GM19372 (cell line): ENCODE data around the gene PIP4K2B.

ENCODE experiments used
- ATAC-seq: cut with Tn5 transposase; IDR thresholded peaks from one replicate; pipeline ENCODE4 v1.9.1; 2021; ENCODE audit warnings: mild to moderate bottlenecking, low read depth, moderate library complexity; ENCODE audit not compliant: unreplicated experiment

The PIP4K2B gene

GRCh38 chr17:38746004-38746848 lies 53.1 kb downstream of the PIP4K2B start:
- no peak for ATAC-seq

GRCh38 chr17:38745545-38745944 lies 53.8 kb downstream of the PIP4K2B start:
- no peak for ATAC-seq

- no peak for ATAC-seq
These were observed 55.7 kb downstream of the PIP4K2B start for GRCh38 chr17:38743556-38744171.

DNA sequence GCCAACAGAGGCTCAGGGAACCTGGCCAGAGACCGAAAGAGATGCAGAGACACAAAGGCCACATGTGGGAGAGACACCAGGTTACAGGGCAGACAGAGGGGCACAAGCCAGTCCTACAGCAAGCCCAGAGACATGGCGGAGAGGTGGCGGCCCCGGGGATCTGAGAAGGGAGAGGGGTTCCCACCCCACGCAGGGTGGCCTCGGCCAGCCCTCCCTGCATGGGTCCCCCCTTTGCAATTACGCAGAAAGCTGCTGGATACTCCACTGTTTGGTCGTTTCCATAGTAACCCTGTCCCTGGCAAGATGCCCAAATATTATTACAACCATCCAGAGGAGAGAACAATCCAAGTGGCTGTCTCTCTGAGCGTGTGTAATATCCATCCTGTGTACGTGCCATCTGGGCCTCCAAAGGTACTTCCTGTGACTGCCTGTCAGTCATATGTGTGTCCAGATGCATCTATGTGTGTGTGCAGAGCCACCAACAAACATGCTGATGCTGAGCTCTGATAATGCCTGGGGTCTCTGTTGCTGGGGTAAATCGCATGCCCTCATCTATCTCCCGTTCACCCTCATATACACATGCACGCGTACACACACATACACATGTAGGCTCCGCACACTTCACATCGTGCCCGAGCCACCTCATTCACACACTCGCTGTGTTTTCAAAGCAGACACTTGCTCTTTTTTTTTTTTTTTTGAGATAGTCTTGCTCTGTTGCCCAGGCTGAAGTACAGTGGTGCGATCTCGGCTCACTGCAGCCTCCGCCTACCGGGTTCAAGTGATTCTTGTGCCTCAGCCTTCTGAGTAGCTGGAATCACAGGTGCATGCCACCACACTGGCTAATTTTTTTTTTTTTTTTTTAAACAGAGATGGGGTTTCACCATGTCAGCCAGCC lies 56.7 kb downstream of the PIP4K2B start:
- no peak for ATAC-seq

- no peak for ATAC-seq
These were observed 57.4 kb downstream of the PIP4K2B start for GRCh38 chr17:38741921-38742410.

GRCh38 chr17:38741461-38741860 lies 57.9 kb downstream of the PIP4K2B start:
- ATAC-seq, result no peak

GRCh38 chr17:38740806-38741205 lies 58.5 kb downstream of the PIP4K2B start:
- ATAC-seq, result no peak

- no peak for ATAC-seq
These were observed 59.3 kb downstream of the PIP4K2B start for GRCh38 chr17:38740044-38740443.

DNA sequence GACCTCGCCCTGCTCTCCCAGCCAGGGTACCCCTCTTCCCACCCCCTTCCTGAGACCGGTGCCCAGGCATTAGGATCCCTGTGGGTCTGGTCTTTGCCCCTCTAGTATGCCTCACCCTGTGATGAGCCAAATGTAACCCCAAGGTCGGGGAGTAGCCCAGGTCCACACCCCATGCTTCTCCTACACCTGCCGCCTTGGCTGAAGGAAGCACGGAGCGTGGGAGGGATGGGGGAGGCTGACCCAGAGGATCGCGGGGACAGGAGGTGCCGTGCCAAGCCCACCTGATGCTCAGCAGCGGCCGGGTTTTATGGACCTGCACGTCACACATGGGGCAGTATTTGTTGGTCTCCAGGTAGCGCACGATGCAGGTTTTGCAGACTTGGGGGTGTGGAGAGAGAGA lies 60.1 kb downstream of the PIP4K2B start:
- no peak for ATAC-seq

GRCh38 chr17:38738686-38739085 lies 60.7 kb downstream of the PIP4K2B start:
- ATAC-seq, result no peak

DNA sequence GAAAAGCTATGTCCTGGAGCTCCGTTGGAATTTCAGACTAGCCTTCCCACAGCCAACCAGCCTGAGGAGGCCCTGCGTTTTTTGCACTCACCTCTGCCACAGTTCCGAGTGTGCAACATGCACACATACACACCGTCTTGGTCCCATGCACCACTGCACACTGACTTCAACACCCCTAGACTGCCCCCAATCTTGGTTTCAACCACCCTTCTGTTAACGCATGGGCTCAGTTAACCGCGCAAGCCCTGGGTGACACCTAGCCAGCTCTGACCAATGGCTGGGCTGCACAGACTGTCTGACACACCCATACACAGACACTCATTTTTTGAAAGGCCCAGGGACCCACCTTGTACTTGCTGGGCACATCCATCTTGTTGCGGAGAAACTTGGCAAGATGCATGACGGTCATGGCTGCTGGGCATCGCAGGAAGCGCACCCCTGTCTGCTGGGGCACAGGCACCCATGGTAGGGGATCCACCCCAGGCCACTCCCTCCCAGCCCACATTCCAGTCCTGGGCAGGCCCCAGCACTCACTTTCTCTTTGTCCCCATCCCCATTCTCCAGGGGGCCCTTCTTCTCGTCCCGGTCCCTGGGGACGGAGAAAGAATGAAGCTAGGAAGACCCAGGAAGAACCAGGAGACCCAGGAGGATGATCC lies 61.2 kb downstream of the PIP4K2B start:
- no peak for ATAC-seq

DNA sequence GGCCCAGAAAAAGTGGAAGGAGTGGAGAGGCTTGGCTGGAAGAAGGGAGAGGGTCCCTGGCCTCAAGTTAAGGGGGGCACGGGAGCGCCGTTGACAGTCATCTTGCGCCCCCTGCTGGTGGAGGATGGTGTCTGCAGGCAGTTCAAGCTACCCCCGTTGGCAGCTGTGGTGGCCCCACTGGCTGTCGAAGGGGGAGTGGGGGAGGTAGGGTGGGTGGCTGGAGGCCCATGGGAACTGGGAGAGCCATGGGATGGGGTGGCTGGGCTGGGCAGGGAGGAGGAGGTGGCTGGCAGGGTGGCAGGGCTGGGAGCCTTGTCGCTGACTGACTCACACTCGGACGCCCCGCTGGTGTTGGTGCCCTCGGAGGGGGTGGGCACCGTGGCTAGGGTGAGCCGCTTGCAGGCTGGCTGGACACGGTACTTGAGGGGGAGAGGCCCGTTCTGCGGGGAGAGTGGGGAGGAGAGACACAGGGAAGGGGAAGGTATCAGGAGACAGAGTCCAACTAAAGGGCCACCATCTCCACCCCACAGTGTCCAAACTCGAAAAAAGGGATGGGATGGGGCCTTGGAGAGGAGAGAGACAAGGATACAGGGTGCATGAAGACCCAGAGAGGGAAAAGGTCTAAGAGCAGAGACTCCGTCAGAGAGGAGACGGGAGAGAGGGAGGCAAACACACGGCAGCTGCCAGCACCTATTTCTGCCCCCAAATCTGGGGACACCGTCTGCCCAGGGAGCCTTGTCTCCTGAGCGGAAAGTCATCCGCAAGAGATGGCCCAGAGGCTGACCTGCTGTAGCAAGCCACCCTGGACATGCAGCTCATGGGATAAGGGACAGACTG lies 64.0 kb downstream of the PIP4K2B start:
- no peak for ATAC-seq

DNA sequence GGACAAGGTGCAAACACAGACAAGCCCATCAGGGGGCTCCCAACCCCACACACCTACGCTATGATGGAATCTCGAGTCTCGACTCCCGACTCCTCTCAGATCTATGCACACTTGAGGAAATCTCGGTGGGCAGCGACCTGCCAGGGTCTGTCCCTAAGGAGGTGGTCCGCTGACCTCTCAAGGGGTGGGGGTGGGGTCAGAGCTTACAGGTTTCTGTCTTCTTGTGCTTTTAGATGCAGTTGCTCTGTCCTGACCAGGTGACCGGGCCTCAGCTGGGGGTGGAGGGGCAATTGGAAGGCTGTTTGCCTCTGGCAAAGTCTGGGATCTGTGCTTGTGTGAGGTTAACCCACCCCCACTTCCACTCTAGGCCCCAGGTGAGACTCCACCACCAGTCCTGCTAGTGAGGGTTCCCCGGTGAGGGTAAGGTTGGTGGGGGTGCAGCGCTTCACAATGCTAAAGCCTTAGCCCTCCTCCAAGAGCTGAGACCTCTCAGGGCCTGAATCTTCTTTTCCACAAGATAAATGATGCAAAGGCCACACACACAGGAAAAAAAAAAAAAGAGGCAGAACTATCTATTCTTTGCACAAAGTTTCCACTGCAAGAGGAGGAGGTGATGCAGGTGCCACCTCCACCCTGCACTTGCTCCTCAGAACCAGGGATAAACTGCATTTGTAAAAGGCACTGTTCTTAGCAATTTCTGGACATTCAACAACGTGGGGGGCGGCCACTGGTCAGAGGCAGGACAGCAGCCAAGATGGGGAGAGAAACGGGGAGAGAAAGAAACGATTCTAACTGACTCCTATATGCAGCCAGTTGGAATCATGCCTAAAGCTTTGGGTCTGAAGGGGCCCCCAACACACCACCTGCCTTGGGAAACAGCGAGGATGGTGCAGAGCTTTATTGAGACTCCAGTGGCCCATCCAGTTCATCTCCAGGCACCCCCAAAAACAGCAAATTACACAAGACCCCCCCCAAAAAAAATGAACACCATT lies 65.1 kb downstream of the PIP4K2B start:
- no peak for ATAC-seq

GRCh38 chr17:38733282-38733981 lies 65.9 kb downstream of the PIP4K2B start:
- no peak for ATAC-seq

DNA sequence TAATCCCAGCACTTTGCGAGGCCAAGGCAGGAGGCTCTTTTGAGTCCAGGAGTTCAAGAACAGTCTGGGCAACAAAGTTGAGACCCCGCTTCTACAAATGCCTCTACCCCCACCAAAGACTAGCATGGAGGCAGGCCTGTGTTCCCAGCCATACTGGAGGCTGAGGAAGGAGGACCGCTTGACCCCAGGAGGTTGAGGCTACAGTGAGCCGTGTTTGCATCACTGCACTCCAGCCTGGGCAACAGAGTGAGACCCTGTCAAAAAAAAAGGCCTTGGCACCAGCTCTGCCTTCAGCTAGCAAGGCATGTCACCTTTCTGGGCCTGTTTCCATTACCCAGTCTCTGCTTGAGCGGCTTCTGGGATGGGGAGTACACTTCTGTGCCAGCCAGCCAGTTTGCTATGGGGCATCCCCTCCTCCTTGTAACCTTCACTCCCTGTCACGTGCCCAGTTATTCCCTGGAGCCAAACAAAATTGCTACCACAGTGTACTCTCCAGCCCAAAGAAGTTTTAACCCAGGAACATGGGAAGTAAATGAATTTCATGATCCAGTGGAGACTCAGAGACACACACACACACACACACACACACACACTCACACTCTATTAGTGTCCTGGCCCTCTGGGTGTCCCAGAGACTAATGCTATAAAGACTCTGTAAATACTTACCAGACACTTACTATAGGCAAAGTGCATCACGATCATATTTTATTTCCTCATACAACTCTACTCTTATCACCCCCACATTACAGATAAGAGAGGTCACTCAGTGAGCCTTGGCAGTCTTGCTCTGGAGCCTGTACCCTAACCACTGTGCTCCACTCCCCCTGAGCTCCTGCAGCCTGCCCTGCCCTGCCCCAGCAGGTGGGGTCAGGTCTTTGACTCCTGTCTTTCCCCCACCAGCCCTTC lies 66.7 kb downstream of the PIP4K2B start:
- ATAC-seq, result no peak

- no peak for ATAC-seq
These were observed 67.6 kb downstream of the PIP4K2B start for GRCh38 chr17:38731526-38732294.
